Parietal lobe (tissue), 2 donors: ENCODE results near the gene TRIM10. TPM values are rescaled to one million over a fixed set of nuclear protein-coding genes. Genes with fewer than 3 reads are reported as not detected.

Experiments
- small RNA-seq: library from RNA; depleted of rRNA; stranded (forward); fragments of <200 nt; gene quantifications from one replicate; pipeline ENCODE3, GENCODE V24; 2014; ENCODE audit warnings: low replicate concordance
- total RNA-seq: library from RNA; depleted of rRNA; stranded (reverse); fragments of >200 nt; gene quantifications from one replicate; pipeline ENCODE4 v1.2.3, GENCODE V29; 2014

TRIM10 gene, protein sequence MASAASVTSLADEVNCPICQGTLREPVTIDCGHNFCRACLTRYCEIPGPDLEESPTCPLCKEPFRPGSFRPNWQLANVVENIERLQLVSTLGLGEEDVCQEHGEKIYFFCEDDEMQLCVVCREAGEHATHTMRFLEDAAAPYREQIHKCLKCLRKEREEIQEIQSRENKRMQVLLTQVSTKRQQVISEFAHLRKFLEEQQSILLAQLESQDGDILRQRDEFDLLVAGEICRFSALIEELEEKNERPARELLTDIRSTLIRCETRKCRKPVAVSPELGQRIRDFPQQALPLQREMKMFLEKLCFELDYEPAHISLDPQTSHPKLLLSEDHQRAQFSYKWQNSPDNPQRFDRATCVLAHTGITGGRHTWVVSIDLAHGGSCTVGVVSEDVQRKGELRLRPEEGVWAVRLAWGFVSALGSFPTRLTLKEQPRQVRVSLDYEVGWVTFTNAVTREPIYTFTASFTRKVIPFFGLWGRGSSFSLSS
- total RNA-seq = 0.31 TPM

DNA sequence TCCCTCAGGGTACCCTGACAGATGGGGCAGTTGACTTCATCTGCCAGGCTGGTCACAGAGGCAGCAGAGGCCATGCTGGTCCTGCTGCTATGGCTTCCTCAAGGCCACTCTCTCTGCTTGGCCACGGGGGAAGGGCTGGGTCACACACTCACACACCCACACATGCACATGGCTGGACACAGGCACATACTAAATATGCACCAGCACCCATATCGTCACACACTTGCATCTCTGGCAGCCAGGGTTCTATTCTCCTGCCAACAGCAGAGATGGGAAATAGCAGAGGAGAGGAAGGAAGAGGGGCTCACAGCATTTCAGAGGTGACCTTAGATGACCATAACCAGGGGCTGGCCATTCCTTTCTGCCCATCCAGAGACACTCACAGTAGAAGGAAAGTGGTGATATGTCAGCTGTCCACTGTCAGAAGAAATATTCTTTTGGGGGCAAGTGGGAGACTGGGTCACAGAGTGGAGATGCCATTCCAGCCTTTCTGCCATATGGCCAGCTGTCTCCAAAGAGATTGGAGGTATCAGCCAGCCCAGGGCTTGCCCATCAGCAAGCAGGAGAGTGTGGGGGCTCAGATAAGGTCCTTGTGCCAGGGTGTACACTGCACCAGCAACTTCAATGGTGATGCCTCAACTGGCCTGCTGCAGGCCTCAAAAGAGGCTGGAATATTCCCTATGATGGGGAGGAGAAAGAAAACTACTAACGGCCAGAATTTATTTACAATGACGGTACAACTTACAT, at the start of gene TRIM10:
TSS of gene TRIM10 (minus strand) at position 427 of the 747 bp plus-strand sequence. CDS start at position 74, 353 bp downstream.

DNA sequence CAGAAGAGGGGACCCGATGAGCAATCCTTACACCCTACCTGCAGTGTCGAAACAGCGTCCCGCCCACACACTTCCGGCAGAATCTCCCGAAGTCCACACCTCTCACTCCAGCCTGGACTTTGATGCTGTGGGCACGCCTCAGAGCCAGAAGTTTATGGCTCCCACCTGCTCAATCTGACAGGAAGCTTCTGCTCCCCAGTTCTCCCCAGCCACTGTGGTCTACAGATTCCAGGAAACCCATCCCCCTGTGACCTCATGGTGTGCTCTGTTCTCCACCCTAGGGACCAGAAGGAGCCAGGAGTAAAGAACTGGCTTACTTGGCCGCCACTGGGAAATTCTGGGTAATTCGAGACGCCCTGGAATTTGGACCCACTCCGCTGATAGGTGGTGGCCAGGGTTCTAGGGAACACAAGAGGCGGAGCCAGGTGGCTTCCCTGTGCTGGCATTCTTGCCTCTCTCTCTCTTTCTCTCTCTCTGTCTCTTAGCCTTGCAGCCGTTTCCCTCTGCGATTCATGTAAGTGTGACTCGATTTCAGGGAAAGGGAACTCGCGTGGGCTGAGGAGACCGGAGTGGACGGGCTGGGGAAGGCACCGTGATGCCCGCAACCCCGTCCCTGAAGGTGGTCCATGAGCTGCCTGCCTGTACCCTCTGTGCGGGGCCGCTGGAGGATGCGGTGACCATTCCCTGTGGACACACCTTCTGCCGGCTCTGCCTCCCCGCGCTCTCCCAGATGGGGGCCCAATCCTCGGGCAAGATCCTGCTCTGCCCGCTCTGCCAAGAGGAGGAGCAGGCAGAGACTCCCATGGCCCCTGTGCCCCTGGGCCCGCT, 2.3 kb upstream of the TRIM10 start, which contains the start of gene TRIM15:
TSS of gene TRIM15 (plus strand) at position 457 of the 828 bp plus-strand sequence. CDS start at position 596, 139 bp downstream.

DNA sequence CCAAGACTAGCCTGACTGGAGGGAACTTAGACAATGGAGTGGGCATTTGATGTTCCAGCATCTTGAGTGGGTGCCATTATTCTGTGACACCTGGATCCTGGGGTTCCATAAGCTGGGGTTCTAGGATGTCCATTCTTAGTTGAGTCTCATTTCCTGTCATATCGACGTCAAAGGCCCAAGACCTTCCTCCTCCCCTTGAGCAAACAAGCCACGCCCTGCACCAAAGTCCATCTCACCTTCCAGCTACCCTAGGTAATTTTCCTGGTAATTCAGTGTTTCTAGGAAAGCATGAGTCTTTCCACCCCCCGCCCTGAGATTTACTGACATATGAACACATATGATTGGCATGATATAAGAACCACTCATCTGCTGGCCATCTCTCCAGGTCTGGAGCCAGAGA, 25.3 kb downstream of the TRIM10 start, which contains the start of gene TRIM40:
TSS of gene TRIM40 (plus strand) at position 384 of the 400 bp plus-strand sequence. CDS start 897 bp downstream, outside the sequence.

DNA sequence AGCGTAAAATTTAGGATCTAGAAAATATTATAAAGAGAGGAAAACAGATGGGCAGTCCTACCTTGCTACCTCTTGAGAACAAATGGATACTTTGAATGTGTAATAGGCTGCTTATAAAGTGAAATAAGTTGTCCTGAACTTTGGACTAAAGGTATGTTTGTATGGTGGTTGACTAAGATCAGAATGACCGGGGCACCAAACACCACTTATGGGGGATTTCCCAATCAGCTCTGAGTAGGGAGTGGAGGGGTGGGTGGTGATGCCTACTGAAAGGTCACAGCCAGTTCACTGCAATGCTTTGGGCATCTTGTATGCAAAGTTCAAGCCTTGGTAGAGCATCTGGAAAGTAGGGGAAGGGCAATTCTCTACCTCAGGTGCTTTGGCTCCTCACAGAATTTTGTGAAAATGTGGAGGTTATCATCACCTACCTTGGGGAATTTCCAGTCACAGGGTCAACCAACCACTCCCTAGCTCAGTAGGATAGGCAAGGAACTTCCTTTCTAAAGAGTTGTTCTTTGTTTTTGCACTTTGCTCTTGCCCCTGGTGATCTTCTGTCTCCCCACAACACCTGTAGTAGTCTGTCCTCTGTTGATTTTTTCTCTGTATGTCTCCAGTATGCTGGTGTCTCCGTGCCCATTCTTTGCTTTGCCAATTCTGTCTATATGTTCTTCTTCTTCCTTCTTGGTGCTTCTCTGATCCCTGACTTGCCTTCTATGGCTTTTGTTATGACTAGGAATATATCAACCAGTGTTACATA, 47.8 kb downstream of the TRIM10 start, which contains the start of gene TRIM31:
TSS of gene TRIM31 (minus strand) at position 88 of the 757 bp plus-strand sequence. CDS start 285 bp downstream, outside the sequence.

Small RNAs within 50 kb of the gene (small RNA-seq; reads per million reads assigned to genes)
- gene RF00554 = not detected

Other genes with a start within 250 kb of the TRIM10 start
- gene HLA-A, start 218.7 kb downstream of the TRIM10 start, total RNA-seq = 48.5 TPM
- 13.5 TPM for gene POLR1H, start 99.9 kb downstream of the TRIM10 start, total RNA-seq
- gene PPP1R11, start 94.0 kb downstream of the TRIM10 start, total RNA-seq = 25.4 TPM
- gene RNF39, start 85.4 kb downstream of the TRIM10 start, total RNA-seq = not detected
- not detected for gene TRIM31, start 48.1 kb downstream of the TRIM10 start, total RNA-seq
- gene TRIM40, start 25.1 kb downstream of the TRIM10 start, total RNA-seq = not detected
- not detected for gene TRIM15, start 2.3 kb upstream of the TRIM10 start, total RNA-seq
- 16.3 TPM for gene TRIM26, start 52.2 kb upstream of the TRIM10 start, total RNA-seq
- 10.6 TPM for gene TRIM39, start 165.7 kb upstream of the TRIM10 start, total RNA-seq
- 28.8 TPM for gene RPP21, start 183.9 kb upstream of the TRIM10 start, total RNA-seq